Activated naive CD4-positive, alpha-beta T cell treated with anti-CD3 and anti-CD28 coated beads, Interleukin-2, amount 50 U/mL, for 16 hours (primary cell): ENCODE results near the gene DUOX1.
"Not testable (repeated sequence)": the region's sequence is repeated elsewhere in the genome, so short reads cannot be mapped to it uniquely, and the experiment has no call there.

Experiments used
- DNase-seq: peaks from one replicate; pipeline ENCODE4 v3.0.0-alpha.2; 2020

Gene DUOX1

DNA sequence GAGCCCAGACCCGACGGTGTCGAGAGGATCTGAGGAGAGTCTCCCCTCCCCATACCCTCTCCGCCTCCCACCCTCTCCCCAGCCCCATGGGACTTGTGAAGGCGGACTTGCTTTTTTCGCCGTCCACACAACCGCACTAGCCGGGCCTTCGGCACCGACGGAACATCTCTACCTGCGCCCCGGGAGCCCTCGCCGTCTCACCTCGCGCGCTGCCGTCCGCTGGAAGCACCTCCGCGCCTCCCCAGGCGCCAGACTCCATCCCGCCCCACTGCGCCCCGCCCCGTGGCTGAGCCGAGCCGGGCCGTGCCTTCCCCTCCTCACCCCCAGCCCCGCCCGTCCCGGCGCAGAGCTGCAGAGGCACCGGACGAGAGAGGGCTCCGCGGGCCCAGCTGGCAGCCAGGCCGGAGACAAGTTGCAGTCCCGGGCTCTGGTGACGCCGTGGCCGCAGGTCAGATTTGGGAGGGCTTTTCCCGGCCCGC is at the start of gene DUOX1, which contains the start of gene DUOXA1:
DUOX1 (plus strand) TSS at position 344 of the 479 bp plus-strand sequence. CDS start 1,973 bp downstream, outside the sequence.
DUOXA1 (minus strand) TSS at position 229 of the 479 bp plus-strand sequence. CDS start 6,865 bp downstream, outside the sequence.
- peak; percentile 44 for DNase-seq

DNA sequence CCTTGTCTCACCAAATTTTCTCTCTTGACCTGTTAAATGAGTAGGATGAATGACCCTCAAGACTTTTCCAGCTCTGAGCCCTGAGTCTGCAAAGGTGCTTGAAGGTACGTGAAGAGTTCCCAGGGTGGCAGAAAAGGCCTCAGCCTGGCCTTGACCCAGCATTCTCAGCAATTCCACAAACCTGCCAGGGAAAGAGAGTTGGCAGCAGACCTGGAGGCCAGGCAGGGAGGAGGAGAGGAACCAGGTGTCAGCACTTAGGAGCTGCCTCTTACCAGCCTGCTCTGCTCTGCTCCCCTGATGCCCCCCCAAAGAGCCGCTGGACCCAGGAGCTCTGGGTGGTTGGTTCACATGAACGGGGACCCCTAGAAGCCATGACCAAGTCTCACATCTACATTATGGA is 49.2 kb upstream of the DUOX1 start:
- DNase-seq, result not testable (repeated sequence)

DNA sequence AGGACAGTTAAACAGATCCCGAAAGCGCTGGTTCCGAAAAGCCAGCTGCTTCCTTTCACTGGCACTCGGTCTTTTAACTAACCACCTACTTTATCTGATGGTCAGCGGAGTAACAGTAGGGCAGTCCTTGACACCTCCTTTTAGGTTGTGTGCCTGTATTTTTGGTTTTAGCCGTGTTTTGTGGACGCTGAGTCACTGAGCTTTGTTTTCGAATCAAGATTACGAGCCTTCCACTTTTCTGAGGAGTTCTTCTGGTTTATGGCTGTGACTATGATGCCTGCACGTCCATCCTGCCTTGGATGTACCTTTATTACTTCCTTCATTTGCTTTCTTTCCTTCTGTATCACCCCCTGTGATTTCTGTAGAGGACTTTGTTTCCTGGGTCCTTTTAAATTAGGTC is 47.4 kb upstream of the DUOX1 start:
- not testable (repeated sequence) for DNase-seq

DNA sequence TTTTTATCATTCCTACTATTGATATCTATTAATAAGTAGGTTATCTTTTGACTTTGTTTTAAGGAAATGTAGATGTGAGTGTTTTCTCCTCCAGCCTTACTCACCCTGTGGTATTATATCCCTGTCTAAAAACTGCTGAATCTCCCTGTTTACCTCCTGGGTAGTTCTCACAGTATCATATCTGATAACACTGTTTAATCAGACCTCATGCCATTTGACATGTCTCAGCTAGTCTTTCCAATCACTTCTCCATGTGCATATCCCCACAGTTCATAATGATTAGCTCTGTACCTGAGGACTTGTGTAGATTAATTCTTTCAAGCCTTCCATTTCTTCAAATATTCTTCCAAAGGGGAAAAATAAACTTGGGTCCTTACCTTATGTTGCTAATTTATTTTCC is 46.6 kb upstream of the DUOX1 start:
- DNase-seq, result no peak

DNA sequence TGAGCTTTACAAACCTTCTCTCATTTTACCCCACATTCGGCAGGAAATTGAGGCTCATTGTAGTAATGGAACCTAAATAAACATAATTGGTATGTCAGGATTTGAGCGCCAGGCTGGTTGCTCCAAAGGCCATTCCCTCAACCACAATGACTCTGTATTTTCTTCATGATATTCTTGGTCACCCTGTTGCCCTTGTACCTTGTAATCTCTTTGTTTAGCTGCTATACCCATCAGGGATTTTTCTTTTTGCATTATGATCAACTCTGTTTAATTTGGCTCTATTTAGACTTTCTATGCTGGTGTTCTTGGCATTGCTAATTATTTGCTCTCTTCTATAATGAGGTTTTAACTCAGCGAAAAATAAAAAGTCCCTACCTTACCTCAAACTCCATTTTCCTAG is 45.6 kb upstream of the DUOX1 start:
- no peak for DNase-seq

DNA sequence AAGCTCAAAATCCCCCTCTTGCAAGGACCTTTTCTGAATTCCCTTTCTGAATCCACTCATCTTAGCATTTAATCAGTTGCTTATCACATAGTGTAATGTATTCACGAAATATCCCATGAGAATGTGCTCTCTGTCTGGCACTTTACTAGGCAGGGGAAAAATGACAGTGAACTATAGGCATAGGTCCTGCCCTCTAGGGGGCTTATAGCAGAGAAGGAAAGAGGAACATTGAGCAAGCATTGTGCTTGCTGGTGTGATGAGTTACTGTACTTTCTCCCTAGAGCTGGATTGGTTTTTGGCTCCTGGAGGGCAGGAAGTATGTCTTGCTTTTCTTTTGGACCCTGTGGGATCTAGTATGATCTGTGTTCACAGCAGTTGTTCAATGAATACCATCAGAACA is 42.3 kb upstream of the DUOX1 start:
- no peak for DNase-seq

DNA sequence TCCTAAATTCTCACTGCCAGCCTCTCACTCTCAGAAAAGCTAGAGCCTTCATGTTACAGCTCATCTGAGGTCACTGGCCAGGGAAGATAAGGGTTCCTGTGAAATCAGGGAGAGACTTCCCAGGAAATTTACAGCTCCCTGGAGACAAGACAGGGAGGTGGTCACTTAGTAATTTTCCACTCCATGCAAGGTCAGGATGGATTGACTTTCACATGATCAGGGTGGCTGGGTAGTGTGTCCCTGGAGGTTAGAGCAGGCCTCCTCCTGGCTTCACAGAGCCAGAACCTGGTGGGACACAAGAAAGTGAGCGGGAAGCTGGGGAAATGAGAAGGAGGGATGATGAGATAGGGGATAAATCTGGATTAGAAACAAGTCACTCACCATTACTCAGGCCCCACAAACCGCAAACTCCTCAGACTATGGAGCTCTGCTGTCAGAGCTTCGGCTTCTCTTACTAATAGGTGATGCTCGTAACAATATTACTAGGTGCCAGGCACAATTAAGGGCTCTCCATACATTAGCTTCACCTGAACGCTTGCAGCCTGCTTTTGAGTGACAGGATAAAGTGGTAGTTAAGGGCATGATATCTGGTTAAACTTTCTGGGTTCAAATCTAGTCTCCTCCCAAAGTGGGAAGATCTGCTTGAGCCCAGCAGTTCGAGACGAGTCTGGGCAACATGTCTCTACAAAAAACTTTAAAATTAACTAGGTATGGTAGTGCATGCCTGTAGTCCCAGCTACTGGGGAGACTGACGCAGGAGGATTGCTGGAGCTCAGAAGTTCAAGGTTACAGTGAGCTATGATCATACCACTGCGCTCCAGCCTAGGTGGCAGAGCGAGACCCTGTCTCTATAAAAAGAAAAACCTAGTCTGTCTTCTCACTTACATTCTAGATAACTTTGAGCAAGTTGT is 40.7 kb upstream of the DUOX1 start:
- DNase-seq, result no peak

DNA sequence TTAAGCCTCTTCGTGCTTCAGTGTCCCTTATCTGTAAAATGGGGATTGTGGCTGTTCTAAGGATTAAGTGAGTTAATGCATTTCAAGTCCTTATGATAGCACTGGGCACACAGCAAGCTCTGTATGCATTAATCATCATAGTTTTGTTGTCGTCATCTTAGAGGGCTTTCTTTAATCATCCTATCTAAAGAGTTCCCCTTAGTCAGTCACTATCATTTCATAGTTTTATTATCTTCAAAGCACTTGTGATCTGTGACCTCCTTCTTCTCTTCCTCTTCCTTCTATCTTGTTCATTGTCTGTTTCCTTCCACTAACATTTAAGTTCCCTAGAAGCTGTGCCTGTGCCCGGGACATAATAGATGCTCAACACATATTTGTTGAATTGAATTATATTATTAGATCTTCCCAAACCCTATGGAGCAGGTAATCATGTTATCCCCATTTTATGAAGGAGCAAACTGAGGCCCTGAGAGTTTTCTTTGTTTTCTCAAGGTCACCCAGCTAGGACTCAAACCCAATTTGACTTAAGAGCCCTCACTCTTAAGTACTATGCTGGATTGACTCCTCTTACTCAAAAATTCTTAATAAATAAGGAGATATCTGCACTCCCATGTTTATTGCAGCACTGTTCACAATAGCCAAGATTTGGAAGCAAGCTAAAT is 40.0 kb upstream of the DUOX1 start:
- no peak for DNase-seq

DNA sequence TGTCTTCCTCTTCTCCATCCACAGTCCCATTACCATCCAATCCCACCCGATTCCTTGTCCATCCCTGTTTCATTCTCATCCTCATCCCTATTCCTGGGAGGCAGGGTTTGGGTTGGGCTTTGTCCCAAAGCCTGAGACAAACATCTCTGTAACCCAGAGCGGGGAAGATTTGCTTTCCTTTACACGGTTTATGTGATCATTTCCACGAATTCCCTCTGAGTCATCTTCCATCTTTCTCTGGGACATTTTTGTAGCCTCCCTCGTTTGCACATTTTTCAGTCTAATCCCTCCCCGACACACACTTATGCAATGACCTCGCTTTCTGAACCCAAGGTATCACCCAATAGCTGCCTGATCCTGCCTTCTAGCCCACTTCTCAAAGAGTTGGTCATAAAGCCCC is 38.6 kb upstream of the DUOX1 start:
- DNase-seq, result no peak

DNA sequence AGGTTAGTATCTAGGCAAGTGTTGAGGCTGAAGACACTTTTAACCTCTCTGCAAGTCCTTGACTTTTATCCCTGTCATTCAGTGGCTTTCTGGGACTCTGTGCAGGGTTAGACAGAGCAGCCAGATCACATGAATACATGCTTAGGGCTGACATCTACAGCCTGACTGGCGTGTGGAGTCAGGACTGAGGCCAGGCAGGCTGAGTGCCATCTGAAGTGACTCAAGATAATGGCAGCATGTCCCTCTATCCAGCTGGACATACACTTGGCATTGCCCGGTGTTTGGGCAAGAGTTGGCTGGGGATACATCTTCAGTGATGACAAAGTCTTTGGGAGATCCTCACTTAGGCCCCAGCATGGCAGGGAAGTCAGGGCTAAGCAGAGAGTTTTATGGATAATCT is 38.2 kb upstream of the DUOX1 start:
- DNase-seq, result no peak

DNA sequence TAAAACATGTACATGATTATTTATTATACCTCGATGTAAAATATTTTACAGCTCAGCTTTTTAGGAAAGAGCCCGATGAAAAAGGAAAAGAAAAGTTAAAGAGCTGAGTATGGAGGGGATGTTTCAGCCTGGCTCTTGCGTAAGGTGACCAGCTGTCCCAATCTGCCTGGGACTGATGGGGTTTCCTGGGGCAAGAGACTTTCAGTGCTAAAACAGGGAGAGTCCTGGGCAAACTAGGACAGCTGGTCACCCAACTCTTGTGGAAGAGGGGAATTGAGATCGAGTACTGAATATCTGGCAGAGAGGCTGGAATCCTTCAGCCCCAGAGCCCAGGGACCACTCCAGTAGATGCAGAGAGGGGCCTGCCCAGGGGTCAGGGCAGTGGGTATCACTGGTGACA is 36.8 kb upstream of the DUOX1 start:
- no peak for DNase-seq

DNA sequence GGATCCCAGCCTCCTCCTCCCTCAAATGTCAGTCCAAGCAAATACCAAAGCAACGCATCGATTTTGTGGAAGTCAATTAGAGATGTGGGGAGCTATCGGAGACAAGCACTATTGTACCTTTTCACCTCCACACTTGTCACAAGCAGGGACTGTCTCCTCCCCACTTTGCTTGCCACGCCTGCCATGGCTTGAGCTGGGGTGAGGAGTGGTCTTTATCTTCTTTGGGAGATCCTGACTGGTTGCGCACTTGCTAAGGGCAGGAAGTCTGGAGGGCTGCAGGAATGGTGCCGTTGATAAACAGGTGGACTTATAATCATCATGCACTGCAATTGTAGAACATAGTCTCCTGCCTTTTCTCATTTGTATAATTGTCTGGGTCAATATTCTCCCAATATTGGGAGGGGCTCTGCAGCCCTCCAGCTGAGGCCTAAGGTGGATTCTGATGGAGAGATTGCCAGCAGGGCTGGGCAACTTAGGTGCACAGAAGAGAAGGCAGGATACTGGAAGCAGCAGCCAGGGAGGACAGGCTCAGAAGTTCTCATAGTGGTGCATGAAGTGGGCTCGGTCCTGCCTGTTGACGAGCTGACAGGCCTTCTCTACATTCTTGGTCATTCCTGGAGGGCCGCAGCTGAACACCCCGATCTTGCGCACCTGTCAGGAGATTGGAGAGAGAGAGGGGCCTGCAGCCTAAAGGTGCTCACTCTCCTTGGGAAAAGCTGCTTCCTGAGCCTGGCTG is 36.0 kb upstream of the DUOX1 start:
- DNase-seq, result no peak

DNA sequence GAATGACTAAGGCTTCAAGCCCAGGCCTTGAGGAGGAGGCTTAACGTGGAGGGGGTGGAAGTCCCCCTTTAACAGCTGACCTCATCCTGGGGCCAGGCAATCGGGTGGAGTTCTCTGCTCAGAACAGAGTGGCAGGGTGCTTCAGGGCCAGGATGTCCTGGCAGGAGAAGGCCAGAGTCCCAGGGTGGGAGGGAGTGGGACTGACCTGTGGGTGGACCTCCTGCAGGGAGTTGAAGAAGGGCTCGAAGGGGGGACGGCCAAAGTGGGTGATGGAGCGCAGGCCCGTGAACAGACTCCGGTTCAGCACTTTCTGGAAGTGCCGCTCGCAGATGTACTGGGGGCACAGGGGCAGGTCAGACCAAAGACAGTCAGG is 35.5 kb upstream of the DUOX1 start:
- no peak for DNase-seq

DNA sequence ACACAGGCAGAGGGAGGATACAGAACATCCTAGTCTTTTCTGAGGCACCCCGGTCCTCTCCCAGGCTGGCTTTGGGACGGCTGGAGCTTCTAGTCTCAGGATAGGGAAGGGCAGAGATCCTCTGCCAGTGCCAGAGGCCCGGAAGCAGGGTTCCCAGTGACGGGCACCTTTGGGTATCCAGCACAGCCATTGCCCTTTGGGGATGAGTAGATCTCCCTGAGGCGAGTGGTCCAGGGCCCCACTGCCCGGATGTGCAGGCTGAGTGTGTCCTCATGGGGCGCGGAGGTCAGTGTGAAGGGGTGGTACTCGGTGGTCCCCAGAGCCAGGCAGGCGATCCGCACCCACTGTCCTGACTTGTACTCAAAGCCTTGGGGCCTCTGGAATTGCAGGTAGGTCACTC is 34.1 kb upstream of the DUOX1 start:
- DNase-seq, result no peak

DNA sequence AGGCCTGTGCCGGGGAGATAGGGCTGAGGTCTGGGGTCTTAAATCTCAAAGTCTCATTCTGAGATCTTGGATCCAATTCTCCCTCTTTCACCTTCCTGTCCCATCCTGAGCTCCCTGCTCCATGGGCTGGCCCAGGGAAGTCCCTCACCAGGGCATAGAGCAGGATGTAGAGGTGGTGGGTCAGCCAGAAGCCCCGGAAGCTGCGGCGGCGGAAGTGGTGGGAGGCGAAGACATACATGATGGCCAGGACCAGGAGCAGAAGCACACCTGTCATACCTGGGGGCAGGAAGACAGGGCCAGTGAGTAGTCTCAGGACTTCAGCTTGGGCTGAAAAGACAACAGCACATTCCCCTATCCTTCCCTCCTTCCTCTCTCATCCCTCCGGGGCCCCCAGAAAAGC is 32.3 kb upstream of the DUOX1 start:
- DNase-seq, result no peak

DNA sequence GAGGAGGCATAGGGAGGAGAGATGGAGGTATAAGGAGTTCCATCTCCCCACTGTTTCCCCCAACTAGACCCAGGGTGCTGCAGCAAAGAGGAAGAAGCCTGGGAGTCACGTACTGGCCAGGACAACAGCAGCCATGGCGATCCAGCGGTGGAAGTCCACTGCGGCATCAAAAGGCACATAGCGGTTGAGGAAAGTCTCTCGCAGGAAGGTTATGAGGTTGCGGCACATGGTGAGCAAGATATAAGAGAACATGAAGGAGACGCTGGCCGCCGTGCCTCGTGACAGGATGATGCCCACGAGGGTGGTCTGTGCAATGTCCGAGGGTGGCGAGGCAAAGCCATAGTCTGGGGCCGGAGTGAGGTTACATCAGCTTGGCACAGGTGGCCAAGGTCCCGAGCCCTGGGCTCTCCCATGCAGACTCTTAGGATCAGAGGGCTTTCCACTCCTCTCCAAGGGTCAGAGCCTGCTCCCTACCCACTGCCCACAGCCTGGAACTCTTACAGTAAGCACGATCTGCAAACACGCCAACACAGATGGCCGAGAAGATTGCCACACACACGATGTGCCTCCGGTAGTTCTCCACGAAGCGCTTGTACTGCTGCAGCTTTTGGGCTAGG is 30.1 kb upstream of the DUOX1 start:
- no peak for DNase-seq

DNA sequence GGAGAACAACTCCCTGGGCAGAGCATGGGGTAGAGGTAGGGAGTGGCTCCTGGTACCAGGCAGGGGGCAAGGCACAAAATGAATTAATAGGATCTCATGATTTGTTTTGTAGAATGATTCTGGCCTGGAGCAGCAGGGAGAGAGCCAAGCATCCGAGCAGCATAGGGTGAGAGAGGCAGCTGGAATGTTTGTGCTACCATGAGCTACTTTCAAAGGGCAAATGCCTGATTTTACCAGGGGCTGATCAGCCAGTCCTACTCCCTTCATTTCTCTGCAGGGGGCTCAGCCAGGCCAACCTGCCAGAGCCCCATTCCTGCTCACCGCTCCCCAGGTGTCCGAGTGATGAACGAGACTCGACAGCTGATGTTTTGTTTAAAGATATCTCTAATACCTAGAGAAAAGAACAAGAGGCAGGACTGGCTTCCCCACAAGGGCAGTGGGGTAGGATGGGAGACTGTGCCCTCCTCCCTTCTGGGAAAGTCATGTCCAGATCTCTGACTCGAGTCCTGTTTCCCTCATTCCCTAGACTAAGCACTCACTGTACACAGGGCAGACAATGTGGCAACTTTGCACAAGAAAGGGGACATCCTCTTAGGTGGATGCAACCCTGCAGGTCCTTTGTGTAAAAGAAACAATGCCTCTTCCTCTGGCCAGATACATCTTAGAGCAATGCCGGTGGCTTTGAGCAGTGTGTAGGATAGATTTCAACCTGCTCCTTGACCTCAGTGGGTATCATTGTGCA is 28.7 kb upstream of the DUOX1 start:
- DNase-seq, result no peak

DNA sequence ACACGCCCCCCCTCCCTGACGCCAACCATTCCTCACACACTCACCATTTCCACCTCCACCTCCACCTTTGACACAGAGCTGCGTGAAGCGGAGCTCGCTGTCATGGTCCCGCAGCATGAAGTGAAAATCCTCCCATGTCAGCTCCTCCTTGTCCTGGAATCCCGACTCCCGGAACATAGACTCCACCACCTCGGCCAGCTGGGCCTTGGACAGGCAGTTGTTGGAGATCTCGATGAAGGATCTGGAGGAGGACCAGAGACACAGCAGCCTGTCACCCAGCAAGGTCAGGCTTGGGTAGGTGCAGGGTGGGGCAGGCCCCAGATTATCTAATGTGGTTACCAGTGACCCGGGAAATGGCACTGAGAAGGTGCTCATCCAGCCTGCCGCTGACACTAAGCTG is 28.0 kb upstream of the DUOX1 start:
- no peak for DNase-seq

DNA sequence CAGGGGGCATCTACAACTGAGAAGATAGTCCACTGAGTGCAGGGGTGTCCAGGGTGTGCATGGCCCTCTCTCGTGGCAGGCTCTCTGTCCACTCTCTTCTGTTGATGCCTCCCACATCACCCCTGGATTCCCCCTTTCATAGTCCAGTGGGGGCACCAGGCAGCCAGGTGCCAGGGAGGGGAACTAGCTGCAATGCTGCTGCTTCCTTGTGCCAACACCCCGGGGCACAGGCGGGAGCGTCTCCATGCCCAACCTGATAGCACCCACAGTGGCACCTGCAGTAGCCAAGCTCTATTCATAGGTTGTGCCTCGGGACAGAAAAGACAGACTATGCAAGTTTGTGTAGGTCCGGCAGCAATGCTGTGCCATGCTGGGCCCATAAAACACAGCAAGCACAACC is 27.6 kb upstream of the DUOX1 start:
- no peak for DNase-seq

DNA sequence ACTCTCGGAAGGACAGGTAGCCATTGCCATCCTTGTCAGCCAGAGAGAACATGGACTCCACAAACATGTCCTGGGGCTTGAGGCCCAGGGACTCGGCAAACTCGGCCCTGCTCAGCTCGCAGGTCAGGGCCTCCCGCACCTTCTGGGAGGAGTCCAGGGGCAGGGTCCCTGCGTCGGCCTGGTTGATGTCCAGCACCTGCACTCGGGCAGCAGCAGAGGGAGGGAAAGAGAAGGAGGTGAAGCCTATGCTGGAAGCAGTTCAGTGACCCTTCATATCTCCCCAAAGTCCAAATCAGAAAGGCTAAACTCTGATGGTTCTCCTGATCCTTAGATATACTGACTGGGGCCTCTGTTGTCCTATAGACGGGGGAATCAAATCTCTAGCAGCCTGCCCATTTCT is 25.6 kb upstream of the DUOX1 start:
- not testable (repeated sequence) for DNase-seq

DNA sequence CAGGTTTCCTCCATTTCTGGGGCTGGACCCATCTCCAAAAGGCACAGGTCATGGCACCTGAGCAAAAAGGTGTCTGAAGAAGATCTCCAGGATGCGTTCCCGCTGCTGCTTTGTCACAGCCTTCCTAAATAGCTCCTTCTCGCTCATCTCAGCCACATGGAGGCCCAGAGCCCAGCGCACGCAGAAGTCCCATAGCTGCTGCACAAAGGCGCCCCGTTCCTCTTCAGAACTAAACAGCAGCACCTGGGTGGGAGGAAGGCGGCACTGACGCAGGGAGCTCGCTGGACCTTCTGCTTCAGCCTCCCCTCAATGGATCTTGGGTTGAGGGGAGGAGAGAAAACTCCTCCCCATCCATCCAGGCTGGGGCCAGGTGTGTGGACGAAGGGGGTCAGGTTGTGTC is 24.2 kb upstream of the DUOX1 start:
- no peak for DNase-seq
